Measurements from ENCODE around the gene BRD3OS.

Gene BRD3OS

GRCh38 chr9:134004881-134005280 lies 20.4 kb upstream of the BRD3OS start:
- DNase-seq (ENCODE audit: low read depth in 2 of 2) = no peak

- no peak for DNase-seq (ENCODE audit: low read depth in 2 of 2)
Observed at GRCh38 chr9:134005381-134005780, 19.9 kb upstream of the BRD3OS start.

- no peak for DNase-seq (ENCODE audit: low read depth in 2 of 2)
Observed at GRCh38 chr9:134007150-134007549, 18.1 kb upstream of the BRD3OS start.

GRCh38 chr9:134007571-134007970 lies 17.7 kb upstream of the BRD3OS start:
- DNase-seq (ENCODE audit: low read depth in 2 of 2) = no peak

GRCh38 chr9:134010310-134011173 lies 14.7 kb upstream of the BRD3OS start:
- DNase-seq (ENCODE audit: low read depth in 2 of 2) = no peak

- no peak for DNase-seq (ENCODE audit: low read depth in 2 of 2)
Observed at GRCh38 chr9:134011401-134011800, 13.9 kb upstream of the BRD3OS start.

- DNase-seq (ENCODE audit: low read depth in 2 of 2) = no peak
Observed at GRCh38 chr9:134014946-134015345, 10.3 kb upstream of the BRD3OS start.

GRCh38 chr9:134024214-134024792 lies 978 bp upstream of the BRD3OS start:
- no peak for DNase-seq (ENCODE audit: low read depth in 2 of 2)

GRCh38 chr9:134025606-134026541 lies 593 bp downstream of the BRD3OS start:
- DNase-seq (ENCODE audit: low read depth in 2 of 2) = peak; percentile 21 to 29

- no peak for DNase-seq (ENCODE audit: low read depth in 2 of 2)
Observed at GRCh38 chr9:134026581-134026980, 1.3 kb downstream of the BRD3OS start.

- no peak for DNase-seq (ENCODE audit: low read depth in 2 of 2)
Observed at GRCh38 chr9:134026981-134027380, 1.7 kb downstream of the BRD3OS start.

GRCh38 chr9:134027561-134027960 lies 2.3 kb downstream of the BRD3OS start:
- DNase-seq (ENCODE audit: low read depth in 2 of 2) = no peak

- no peak for DNase-seq (ENCODE audit: low read depth in 2 of 2)
Observed at GRCh38 chr9:134028076-134028475, 2.8 kb downstream of the BRD3OS start.

- DNase-seq (ENCODE audit: low read depth in 2 of 2) = no peak
Observed at GRCh38 chr9:134028575-134029247, 3.4 kb downstream of the BRD3OS start.

- DNase-seq (ENCODE audit: low read depth in 2 of 2) = no peak
Observed at GRCh38 chr9:134029248-134030226, 4.3 kb downstream of the BRD3OS start.

- DNase-seq (ENCODE audit: low read depth in 2 of 2) = no peak
Observed at GRCh38 chr9:134030821-134031470, 5.7 kb downstream of the BRD3OS start.

GRCh38 chr9:134031783-134032182 lies 6.5 kb downstream of the BRD3OS start:
- no peak for DNase-seq (ENCODE audit: low read depth in 2 of 2)

GRCh38 chr9:134032456-134033222 lies 7.4 kb downstream of the BRD3OS start:
- no peak for DNase-seq (ENCODE audit: low read depth in 2 of 2)

Measured in stimulated activated CD4-positive, alpha-beta T cell treated with anti-CD3 and anti-CD28 coated beads, Interleukin-1b, Interleukin-23, amount 100 ng/mL, for 4 hours (primary cell).